CD14-positive monocyte (primary cell): Measurements from ENCODE around the gene NPEPL1. TPM values are rescaled to one million over a fixed set of nuclear protein-coding genes. Genes with fewer than 3 reads are reported as not detected.
A peak's percentile ranks its signal among the peaks of the same experiment; 100 is the strongest.

Experiments used
- DNase-seq, 3 donors: peaks; one replicate each; pipeline ENCODE4 v3.0.0-alpha.2; 2011 to 2022
- H2AFZ ChIP-seq: 2 replicates; pipeline ENCODE4 v1.6.0; 2012; ENCODE audit warnings: mild to moderate bottlenecking, low read depth, low read length, inconsistent platforms; ENCODE audit not compliant: insufficient read depth, poor library complexity, severe bottlenecking
- H3K27ac ChIP-seq, 2 donors: 1 replicate in 1 of 2; 2 replicates in 1 of 2; pipeline ENCODE4 v1.5.1; 2012 to 2013; ENCODE audit warnings: low read length in 2 of 2, control low read depth in 1 of 2, inconsistent platforms in 1 of 2, low read depth in 1 of 2, mild to moderate bottlenecking in 1 of 2
- H3K27me3 ChIP-seq, 2 donors: one replicate each; pipeline versions ENCODE4 v1.6.0 to v1.6.1; 2011 to 2013; ENCODE audit warnings: low read length in 2 of 2; ENCODE audit not compliant: control insufficient read depth in 2 of 2, insufficient read depth in 2 of 2
- H3K36me3 ChIP-seq, 2 donors: replicated peaks in 1 of 2; 1 replicate in 1 of 2; 2 replicates in 1 of 2; pipeline versions ENCODE4 v1.5.1 to v1.6.1; 2012 to 2013; ENCODE audit warnings: low read length in 2 of 2, control low read depth in 1 of 2, inconsistent platforms in 1 of 2, mild to moderate bottlenecking in 1 of 2; ENCODE audit not compliant: insufficient read depth in 2 of 2, control insufficient read depth in 1 of 2
- H3K4me1 ChIP-seq, 2 donors: 1 replicate in 1 of 2; 2 replicates in 1 of 2; pipeline versions ENCODE4 v1.5.1 to v1.6.1; 2012 to 2013; ENCODE audit warnings: low read length in 2 of 2, control low read depth in 1 of 2, inconsistent platforms in 1 of 2, mild to moderate bottlenecking in 1 of 2, moderate library complexity in 1 of 2; ENCODE audit not compliant: insufficient read depth in 2 of 2, control insufficient read depth in 1 of 2
- H3K4me2 ChIP-seq: replicated peaks from 2 replicates; pipeline ENCODE3; 2012; ENCODE audit warnings: low read length, moderate library complexity, mild to moderate bottlenecking; ENCODE audit not compliant: poor library complexity, severe bottlenecking; ENCODE audit errors: extremely low read depth
- H3K4me3 ChIP-seq, 3 experiments: fragments of 200-600 bp in 1 of 3; sonication (generic) in 1 of 3; replicated peaks in 1 of 3; 1 replicate in 2 of 3; 2 replicates in 1 of 3; pipeline ENCODE4 v1.5.1; 2011 to 2013; ENCODE audit warnings: low read length in 3 of 3, mild to moderate bottlenecking in 3 of 3, control low read depth in 2 of 3, low read depth in 2 of 3, inconsistent platforms in 1 of 3, moderate library complexity in 1 of 3
- H3K79me2 ChIP-seq: 2 replicates; pipeline ENCODE4 v1.6.0; 2012; ENCODE audit warnings: mild to moderate bottlenecking, control low read depth, inconsistent platforms, low read length, moderate library complexity; ENCODE audit not compliant: insufficient read depth
- H3K9ac ChIP-seq: 2 replicates; pipeline ENCODE4 v1.6.0; 2017; ENCODE audit warnings: low read length, mild to moderate bottlenecking; ENCODE audit not compliant: insufficient read depth, poor library complexity, severe bottlenecking
- H3K9me3 ChIP-seq, 2 donors: replicated peaks in 1 of 2; 1 replicate in 1 of 2; 2 replicates in 1 of 2; pipeline versions ENCODE4 v1.5.1 to v1.6.1; 2012 to 2013; ENCODE audit warnings: low read length in 2 of 2, control low read depth in 1 of 2; ENCODE audit not compliant: control insufficient read depth in 1 of 2, insufficient read depth in 1 of 2
- H4K20me1 ChIP-seq: 2 replicates; pipeline ENCODE4 v1.6.0; 2012; ENCODE audit warnings: mild to moderate bottlenecking, low read length, control low read depth, moderate library complexity; ENCODE audit not compliant: insufficient read depth
- H3K27ac Mint-ChIP-seq, 7 donors: one replicate each; pipeline ENCODE4 v1.8.0; 2020; ENCODE audit warnings: mild to moderate bottlenecking in 7 of 7, mixed read lengths in 7 of 7, moderate library complexity in 6 of 7, inconsistent platforms in 2 of 7
- H3K27me3 Mint-ChIP-seq, 3 donors: one replicate each; pipeline ENCODE4 v1.8.0; 2021 to 2022; ENCODE audit warnings: low read depth in 3 of 3, mild to moderate bottlenecking in 3 of 3, mixed read lengths in 3 of 3, moderate library complexity in 3 of 3, inconsistent platforms in 1 of 3
- H3K36me3 Mint-ChIP-seq, 2 donors: one replicate each; pipeline ENCODE4 v1.8.0; 2020; ENCODE audit warnings: mixed read lengths in 2 of 2, inconsistent platforms in 1 of 2, mild to moderate bottlenecking in 1 of 2
- H3K4me1 Mint-ChIP-seq: one replicate; pipeline ENCODE4 v1.8.0; 2020; ENCODE audit warnings: mild to moderate bottlenecking, mixed read lengths
- H3K4me3 Mint-ChIP-seq, 2 donors: one replicate each; pipeline ENCODE4 v1.8.0; 2020; ENCODE audit warnings: mild to moderate bottlenecking in 2 of 2, mixed read lengths in 2 of 2, moderate library complexity in 1 of 2
- H3K9me3 Mint-ChIP-seq, 7 donors: one replicate each; pipeline ENCODE4 v1.8.0; 2020 to 2022; ENCODE audit warnings: mixed read lengths in 7 of 7, mild to moderate bottlenecking in 6 of 7, moderate library complexity in 6 of 7, inconsistent platforms in 2 of 7
- WGBS: methylation state at CpG from one replicate; pipeline ENCODE4 v1.1.5; 2013; ENCODE audit warnings: missing lambda C conversion rate; ENCODE audit not compliant: insufficient coverage; 5-methylcytosine and 5-hydroxymethylcytosine counted together
- intact Hi-C, 2 donors: fragments of 100-400 bp; cut with micrococcal nuclease; formaldehyde crosslinking; loops; one replicate each; pipeline versions ENCODE4 v1.15.0 to v1.15.1; 2023
- polyA plus RNA-seq, 3 donors: library from polyadenylated mRNA; depleted of rRNA in 1 of 3; unstranded in 2 of 3; stranded (reverse) in 1 of 3; fragments of 300-500 nt in 2 of 3; fragments of >200 nt in 1 of 3; fragmentation: Illumina TruSeq in 2 of 3; gene quantifications; 1 replicate in 2 of 3; 2 replicates in 1 of 3; pipeline ENCODE4 v1.2.3, GENCODE V29; 2012 to 2021
- TF ChIP-seq, protein P1 (sequence below): fragments of 200-600 bp; IDR thresholded peaks from one replicate; pipeline ENCODE4 v1.8.0; 2022; ENCODE audit warnings: antibody characterized with exemption, mild to moderate bottlenecking

NPEPL1 gene
- polyA plus RNA-seq, 3 donors: 37.6 to 109 (median 39.6) TPM

DNA sequence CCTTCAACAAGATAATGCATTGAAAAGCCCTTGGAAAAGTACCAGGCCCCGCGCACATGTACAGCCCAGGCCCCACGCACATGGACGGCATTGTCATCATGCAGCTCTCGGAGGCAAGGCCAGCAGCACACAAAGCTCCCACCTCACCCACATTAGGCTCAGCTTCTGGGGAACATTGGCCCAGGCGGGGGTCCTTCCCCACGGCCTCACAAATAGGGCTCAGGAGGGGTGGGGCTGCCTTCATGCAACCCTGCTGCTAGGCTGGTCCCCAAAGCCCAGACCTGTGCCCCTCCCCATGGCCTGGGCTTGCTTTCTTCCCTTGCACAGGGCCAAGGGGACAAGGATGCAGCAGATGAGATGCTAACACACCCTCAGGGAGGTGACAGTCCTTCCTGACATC lies 26.7 kb downstream of the NPEPL1 start:
- H3K4me3 ChIP-seq: no peak overlapping the region
- H3K36me3 ChIP-seq: peaks cover 5 to 22% of the 10 kb centered on the region in 2 donors
- no peak overlapping the region for H2AFZ ChIP-seq
- WGBS: 100% methylated on average over 3 of the region's 7 CpGs
- TF ChIP-seq, protein P1, sequence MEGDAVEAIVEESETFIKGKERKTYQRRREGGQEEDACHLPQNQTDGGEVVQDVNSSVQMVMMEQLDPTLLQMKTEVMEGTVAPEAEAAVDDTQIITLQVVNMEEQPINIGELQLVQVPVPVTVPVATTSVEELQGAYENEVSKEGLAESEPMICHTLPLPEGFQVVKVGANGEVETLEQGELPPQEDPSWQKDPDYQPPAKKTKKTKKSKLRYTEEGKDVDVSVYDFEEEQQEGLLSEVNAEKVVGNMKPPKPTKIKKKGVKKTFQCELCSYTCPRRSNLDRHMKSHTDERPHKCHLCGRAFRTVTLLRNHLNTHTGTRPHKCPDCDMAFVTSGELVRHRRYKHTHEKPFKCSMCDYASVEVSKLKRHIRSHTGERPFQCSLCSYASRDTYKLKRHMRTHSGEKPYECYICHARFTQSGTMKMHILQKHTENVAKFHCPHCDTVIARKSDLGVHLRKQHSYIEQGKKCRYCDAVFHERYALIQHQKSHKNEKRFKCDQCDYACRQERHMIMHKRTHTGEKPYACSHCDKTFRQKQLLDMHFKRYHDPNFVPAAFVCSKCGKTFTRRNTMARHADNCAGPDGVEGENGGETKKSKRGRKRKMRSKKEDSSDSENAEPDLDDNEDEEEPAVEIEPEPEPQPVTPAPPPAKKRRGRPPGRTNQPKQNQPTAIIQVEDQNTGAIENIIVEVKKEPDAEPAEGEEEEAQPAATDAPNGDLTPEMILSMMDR: no peak
- peak in 1 of 3 donors; percentile 1 for DNase-seq
- Mint-ChIP-seq H3K4me3 (no peak overlapping the region), H3K27me3 (peaks cover 0 to 18% (median 10%) of the 10 kb centered on the region in 3 donors), H3K4me1 (peaks cover 8% of the 10 kb centered on the region), H3K36me3 (peaks cover 8 to 18% of the 10 kb centered on the region in 2 donors), H3K9me3 (peaks cover 0 to 2% (median 0%) of the 10 kb centered on the region in 7 donors), H3K27ac (peak overlapping the region in 1 of 7 donors; percentile 50)
- no peak overlapping the region for H3K9ac ChIP-seq
- no peak overlapping the region for H3K27ac ChIP-seq
- no peak overlapping the region for H3K4me2 ChIP-seq
- H3K27me3 ChIP-seq: no peaks in the 10 kb centered on the region
- H4K20me1 ChIP-seq: no peaks in the 10 kb centered on the region
- H3K9me3 ChIP-seq: no peaks in the 10 kb centered on the region
- H3K4me1 ChIP-seq: peaks cover 0 to 5% of the 10 kb centered on the region in 2 donors
- H3K79me2 ChIP-seq: no peaks in the 10 kb centered on the region
- intact Hi-C loops: no loop called here

DNA sequence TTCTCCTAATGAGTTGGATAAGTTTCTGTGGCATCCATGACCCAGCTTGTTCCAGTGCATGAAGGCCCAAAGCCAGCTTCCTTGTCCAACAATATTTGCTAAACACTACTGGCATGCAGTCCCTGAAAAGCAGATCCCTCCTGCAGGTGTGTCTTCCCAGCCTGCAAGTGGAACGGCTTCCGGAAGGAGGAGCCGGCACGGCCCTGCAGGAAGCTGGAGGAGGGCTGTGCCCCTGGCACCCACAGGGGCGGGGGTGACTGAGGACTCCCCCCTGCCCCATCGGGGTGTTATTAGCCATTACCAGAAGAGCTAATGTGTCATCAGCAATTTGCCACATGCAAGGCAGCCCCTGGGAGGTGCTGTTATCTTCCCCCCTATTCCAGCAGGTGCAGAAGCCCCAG lies 27.4 kb downstream of the NPEPL1 start:
- H3K9ac ChIP-seq: no peak overlapping the region

More for the DNA sequence above, 27.4 kb downstream of the NPEPL1 start:
- Histone ChIP-seq H3K27ac (no peak overlapping the region), H3K4me2 (no peak overlapping the region), H3K27me3 (no peaks in the 10 kb centered on the region), H3K79me2 (no peaks in the 10 kb centered on the region), H3K4me3 (no peak overlapping the region), H2AFZ (no peak overlapping the region), H3K9me3 (no peaks in the 10 kb centered on the region), H3K4me1 (peaks cover 0 to 5% of the 10 kb centered on the region in 2 donors), H4K20me1 (no peaks in the 10 kb centered on the region), H3K36me3 (peaks cover 0 to 15% of the 10 kb centered on the region in 2 donors)
- Mint-ChIP-seq H3K27ac (no peak overlapping the region), H3K36me3 (peaks cover 7 to 12% of the 10 kb centered on the region in 2 donors), H3K4me3 (no peak overlapping the region), H3K9me3 (peaks cover 0 to 2% (median 0%) of the 10 kb centered on the region in 7 donors), H3K27me3 (peaks cover 0 to 25% (median 10%) of the 10 kb centered on the region in 3 donors), H3K4me1 (peaks cover 8% of the 10 kb centered on the region)
- TF ChIP-seq, protein P1: no peak
- 52% methylated on average over 4 of the region's 6 CpGs for WGBS
- intact Hi-C loops: no loop called here
- DNase-seq: peak in 1 of 3 donors; percentile 1
